Epithelial cell of proximal tubule (primary cell): ENCODE results near the gene FER. TPM values are rescaled to one million over a fixed set of nuclear protein-coding genes. Genes with fewer than 3 reads are reported as not detected.

Source experiments
- DNase-seq: peaks from one replicate; pipeline ENCODE4 v3.0.0-alpha.2; 2011; ENCODE audit warnings: low read depth
- H3K4me3 ChIP-seq: 2 replicates; pipeline ENCODE4 v1.5.1; 2011; ENCODE audit warnings: low read depth, mild to moderate bottlenecking, low read length
- CTCF ChIP-seq: conservative IDR thresholded peaks from 2 replicates; pipeline ENCODE4 v1.5.1; 2012; ENCODE audit warnings: low read depth, mild to moderate bottlenecking, low read length
- total RNA-seq: library from RNA; depleted of rRNA; stranded (reverse); fragments of >200 nt; gene quantifications from 2 replicates; pipeline ENCODE4 v1.2.3, GENCODE V29; 2015

Gene FER
- total RNA-seq, 1 donor from 2014 or later: 10.1 TPM

- no peak for TF ChIP-seq CTCF
- no peak overlapping the region for H3K4me3 ChIP-seq
- no peak for DNase-seq
Observed at GRCh38 chr5:109180668-109181067, 433.0 kb downstream of the FER start.

GRCh38 chr5:109186759-109187158, 439.1 kb downstream of the FER start:
- H3K4me3 ChIP-seq: no peak overlapping the region
- no peak for DNase-seq
- TF ChIP-seq CTCF: no peak

- peak; percentile 26 for DNase-seq
- TF ChIP-seq CTCF: no peak
- H3K4me3 ChIP-seq: no peak overlapping the region
Observed at GRCh38 chr5:109191153-109191558, 443.5 kb downstream of the FER start.

- no peak overlapping the region for H3K4me3 ChIP-seq
- no peak for TF ChIP-seq CTCF
- DNase-seq: no peak
Observed at GRCh38 chr5:109192027-109192426, 444.3 kb downstream of the FER start.

DNA sequence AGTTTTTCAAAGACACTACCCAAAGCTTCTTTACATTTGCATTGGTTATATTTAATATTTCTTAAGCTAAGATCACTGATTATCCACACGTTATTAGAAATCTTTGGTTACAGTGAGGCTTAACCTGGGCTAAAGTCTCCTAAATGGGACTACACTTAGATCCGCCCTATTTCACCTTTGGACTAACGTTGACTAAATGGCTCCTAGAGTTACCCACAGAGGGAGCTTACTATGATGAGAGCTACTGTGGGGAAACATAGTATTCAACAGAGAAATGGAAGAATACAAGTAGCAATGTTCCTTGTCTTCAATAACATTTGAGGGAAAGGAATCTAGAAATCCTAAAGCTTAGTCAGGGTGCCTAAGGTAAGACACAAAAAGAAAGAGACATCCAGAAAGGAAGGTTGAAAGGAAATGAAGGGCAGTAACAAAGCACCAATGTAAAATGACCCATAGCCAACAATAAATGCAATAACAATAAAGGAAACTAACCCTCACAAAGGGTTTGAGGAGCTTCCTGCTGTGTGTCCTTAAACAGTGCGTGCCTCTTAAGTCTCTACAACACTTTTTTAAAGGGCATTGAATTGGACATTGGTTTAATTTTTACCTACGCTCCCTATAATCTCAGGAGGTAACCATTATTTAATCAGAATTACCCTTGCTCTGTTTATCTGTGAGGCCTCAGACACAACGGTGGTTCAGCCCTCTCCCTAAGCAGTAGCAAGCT, 445.0 kb downstream of the FER start:
- no peak for DNase-seq
- no peak overlapping the region for H3K4me3 ChIP-seq
- no peak for TF ChIP-seq CTCF

- TF ChIP-seq CTCF: no peak
- no peak overlapping the region for H3K4me3 ChIP-seq
- DNase-seq: no peak
Observed at GRCh38 chr5:109195667-109196066, 448.0 kb downstream of the FER start.

DNA sequence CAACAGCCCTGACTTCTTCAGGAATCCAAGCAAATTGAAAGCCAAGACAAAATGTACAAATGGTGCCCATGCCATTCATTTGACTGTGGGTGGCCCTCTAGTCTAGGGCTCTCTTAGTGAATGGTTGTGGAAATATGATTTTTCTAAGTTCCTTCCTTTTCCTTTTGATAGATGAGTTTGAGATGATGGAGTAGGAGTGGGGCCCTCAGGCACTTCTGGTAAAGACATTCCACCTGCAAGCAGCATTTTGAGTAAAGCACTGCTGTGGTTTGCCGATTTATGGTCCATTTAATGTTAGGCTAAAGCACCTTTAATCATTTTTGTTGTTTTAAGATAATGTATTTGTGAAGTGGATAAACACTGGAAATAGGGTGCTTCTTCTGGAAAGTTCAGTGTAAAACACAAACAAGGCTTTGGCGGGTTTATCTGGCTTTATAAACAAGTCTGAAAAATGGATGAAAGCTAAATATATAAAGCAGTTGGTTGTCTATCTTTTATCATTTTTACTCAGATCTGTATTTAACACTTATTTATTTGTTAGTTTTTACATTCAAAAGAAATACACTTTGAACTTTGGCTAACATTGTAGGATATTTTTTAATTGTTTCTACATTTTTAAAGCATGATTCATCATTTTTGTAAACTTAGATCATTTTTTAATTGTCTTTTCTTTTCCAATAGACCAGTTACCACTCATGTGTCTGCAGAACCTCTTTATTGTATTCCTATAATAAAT, 448.6 kb downstream of the FER start:
- no peak for DNase-seq
- TF ChIP-seq CTCF: no peak
- H3K4me3 ChIP-seq: no peak overlapping the region
